Measurements from ENCODE around the gene ADAM22.
A peak's percentile ranks its signal among the peaks of the same experiment; 100 is the strongest.

Gene ADAM22

GRCh38 chr7:88044069-88044468 is 110.0 kb downstream of the ADAM22 start:
- DNase-seq, result no peak

- DNase-seq, result no peak
These were observed 113.0 kb downstream of the ADAM22 start for GRCh38 chr7:88046839-88047573.

- DNase-seq, result no peak
These were observed 123.6 kb downstream of the ADAM22 start for GRCh38 chr7:88057655-88058054.

- DNase-seq, result no peak
These were observed 128.2 kb downstream of the ADAM22 start for GRCh38 chr7:88062238-88062637.

- DNase-seq, result no peak
These were observed 135.0 kb downstream of the ADAM22 start for GRCh38 chr7:88069093-88069492.

DNA sequence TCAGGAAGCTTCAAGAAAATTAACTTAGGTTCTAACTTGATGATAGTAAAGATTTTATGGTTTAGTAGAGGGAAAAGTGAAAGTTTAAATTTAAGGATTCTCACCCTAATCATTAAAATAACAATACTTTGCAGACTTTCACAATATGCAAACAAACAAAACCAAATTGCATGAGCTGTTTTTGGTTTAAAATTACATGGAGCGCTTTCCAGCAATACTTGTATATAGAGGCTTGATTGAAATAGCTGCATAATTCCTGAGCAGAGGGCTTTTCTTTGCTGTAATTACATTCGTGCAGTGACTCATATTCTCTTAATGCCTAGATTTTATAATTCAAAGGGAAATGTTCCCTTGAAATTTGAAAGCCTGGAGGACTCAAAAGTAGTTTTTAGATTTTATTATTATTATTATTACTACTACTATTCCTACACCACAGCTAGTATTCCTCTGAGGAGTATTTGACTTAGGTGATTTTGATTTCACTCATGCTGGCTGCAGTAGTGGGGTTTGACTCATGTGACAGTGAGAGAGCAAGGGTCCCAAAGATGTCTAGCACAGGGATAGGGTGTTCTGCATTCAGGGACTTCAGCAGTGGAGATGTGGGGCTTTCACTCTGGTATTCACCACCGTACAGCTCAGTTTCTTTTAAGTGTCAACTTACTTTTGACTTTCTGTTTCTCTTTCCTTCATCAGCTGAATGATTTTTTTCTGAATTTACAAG is 138.1 kb downstream of the ADAM22 start:
- no peak for DNase-seq

- no peak for DNase-seq
These were observed 138.6 kb downstream of the ADAM22 start for GRCh38 chr7:88072715-88073055.

DNA sequence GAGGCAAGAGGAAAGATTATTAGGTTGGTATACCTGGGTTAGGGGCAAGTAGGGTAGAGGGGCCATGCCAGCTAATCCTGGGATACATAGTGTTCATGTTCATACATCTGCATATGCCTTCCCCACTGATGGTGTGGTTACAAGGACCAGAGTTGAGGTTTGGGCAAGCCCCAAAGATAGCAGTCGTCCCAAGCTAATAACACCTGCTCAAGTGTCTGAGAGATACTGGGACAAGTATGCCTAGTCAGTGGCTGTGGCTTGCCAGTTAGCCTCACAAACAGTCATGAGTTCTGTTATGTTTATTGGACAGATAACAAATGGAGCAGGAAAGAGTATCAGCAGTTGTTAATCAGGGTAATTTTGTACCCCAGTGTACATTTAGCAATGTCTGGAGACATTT is 139.6 kb downstream of the ADAM22 start:
- DNase-seq, result no peak

- no peak for DNase-seq
These were observed 141.2 kb downstream of the ADAM22 start for GRCh38 chr7:88075216-88075615.

- DNase-seq, result no peak
These were observed 149.8 kb downstream of the ADAM22 start for GRCh38 chr7:88083883-88084282.

DNA sequence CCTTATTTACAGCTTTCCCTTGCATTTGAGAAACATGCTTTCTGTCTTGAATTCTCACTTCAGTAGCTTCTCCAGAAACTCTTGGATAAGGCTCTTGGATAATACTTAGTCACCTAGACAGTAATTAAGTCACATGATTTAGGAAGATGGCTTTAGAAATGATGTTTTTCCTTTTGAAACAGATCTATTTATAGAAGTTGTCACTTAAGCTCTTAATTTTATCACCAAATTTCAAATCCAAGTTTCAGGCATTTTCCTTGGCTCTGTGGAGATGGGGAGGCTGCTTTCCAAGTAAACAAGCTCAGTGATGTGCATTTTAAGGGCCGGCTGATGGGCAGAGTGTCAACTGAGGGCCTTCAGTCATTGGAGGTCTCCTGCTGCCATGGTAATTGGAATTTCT is 155.5 kb downstream of the ADAM22 start:
- DNase-seq, result no peak

- no peak for DNase-seq
These were observed 156.2 kb downstream of the ADAM22 start for GRCh38 chr7:88090240-88090639.

GRCh38 chr7:88090671-88091070 is 156.6 kb downstream of the ADAM22 start:
- DNase-seq, result no peak

DNA sequence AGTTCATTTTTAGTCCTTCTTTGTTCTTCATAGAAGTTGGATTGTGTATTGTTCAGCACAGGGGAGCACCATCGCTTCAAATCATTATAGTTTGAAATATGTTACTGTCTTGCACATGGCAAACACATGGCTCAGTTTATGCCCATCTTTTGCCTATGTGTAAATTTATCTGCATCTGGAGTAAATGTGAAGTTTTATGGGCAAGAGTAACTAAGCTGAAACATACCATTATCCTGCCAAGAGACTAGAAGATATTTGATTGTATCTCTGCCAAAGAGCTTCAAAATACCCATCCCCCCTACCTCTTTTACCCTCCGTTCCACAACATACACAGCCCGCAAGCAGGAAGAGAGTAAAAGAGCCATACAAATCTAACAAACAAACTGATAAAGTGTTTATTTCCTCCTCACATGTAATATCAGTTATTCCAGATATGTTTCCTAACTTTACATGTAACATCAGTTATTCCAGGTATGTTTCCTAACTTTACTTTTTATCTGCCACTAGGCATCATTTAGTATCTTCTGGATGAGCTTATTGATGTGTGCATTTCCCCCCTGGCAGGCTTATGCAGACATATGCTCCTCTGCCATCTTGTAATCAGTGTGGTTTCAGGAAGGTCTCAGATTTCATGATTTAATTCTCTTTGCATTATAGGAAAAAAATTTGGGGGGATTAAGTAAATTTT is 158.1 kb downstream of the ADAM22 start:
- DNase-seq, result peak; percentile 6

GRCh38 chr7:88092676-88092999 is 158.6 kb downstream of the ADAM22 start:
- DNase-seq, result no peak

DNA sequence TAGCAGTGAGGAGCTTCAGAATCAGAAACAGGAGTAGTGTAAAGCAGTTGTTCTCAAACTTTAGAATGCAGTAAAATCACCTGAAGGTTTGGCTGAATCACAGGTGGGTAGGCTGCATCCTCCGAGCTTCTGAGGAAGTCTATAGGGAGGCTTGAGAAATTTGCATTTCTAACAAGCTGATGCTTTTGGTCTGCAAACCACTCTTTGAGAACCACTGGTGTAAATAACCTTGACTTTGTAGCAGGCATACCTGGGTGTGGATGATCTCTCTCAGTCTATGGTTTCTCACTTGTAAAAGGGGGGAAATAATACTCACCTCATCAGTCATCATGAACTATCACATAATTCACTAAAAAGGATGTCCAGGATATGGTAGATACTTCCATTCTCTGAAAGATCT is 167.7 kb downstream of the ADAM22 start:
- DNase-seq, result no peak

DNA sequence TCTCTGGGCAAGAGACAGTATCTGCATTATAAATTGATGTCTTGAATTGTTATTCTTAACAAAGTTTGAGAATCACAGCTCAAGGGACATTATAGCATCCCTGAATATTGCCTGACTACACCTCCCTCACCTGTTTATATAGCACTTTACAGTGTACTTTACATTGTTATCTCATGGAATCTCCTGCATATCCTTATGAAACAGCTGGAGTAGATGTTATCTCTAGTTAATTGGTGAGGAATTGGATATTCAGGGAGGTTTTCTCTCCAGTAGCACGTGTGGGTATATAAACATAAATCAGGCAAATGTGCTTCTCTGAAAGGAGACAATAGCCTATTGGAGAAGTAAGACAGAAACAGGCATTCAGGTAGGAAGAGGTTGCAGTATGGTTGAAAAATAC is 168.6 kb downstream of the ADAM22 start:
- no peak for DNase-seq

DNA sequence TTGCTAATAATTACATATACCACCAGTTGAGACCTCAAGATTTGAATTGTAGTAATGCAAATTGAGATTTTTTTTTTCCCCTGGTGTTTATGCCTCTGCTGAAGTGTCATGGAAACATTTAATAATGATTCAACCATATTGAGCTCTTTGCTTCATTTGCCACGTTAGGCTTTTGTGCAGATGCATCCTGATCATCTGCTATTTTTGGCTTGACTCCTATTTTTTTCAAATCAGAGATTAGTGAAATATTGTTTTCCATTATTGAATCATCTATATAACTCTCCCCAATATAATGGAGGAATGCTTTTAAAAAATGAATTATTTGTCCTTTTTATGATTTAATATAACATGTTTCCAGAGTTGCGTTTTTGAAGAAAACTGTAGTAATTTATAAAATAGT is 170.7 kb downstream of the ADAM22 start:
- no peak for DNase-seq

DNA sequence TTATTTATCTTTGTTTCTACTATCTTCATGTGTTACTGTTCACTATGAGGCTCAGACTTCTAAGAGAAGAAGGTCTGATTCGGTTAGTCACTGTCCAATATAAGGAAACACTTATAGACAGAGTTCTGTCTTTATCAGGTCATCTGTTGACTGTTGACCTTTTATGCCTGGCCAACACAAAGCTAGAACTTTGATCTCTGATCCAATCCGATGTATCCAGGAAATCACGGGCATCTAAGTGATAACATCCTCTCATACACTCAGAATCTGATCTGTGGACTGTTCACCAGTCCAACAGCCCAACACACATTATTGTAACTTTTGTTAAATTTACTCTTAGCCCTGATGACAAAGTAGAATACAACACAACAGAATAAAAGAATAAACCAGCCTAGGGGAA is 171.2 kb downstream of the ADAM22 start:
- no peak for DNase-seq

- DNase-seq, result no peak
These were observed 172.4 kb downstream of the ADAM22 start for GRCh38 chr7:88106434-88106833.

DNA sequence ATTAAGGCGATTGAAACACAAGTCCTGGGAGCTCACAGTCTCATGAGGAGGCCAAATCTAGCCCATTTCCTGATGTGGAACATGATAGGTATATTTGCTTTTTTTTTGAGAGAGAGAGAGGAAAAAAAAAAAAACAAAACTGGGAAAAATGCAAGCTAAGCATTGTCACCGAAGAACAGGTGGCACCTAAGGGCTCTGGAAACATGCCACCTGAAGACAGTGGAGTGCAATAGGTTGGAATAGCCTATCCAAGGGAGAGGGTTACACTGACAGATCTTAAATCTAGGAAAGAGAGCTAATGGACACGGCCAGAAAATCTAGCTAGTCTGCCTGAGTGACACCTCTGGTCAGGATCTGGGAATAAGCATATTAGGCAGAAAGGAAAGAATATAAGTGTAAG is 175.6 kb downstream of the ADAM22 start:
- no peak for DNase-seq

GRCh38 chr7:88111140-88111743 is 177.2 kb downstream of the ADAM22 start:
- peak; percentile 46 for DNase-seq

- DNase-seq, result peak; percentile 17
These were observed 178.0 kb downstream of the ADAM22 start for GRCh38 chr7:88111954-88112471.

Measured in fibroblast of skin of right quadriceps (primary cell).